CD4-positive, alpha-beta T cell treated with Interleukin-15 for 1 hour (primary cell): ENCODE measurements around the gene KBTBD12.
"Not testable (repeated sequence)": the region's sequence is repeated elsewhere in the genome, so short reads cannot be mapped to it uniquely, and the experiment has no call there.

Source experiments
- DNase-seq: peaks from one replicate; pipeline ENCODE4 v3.0.0-alpha.2; 2020

The KBTBD12 gene

DNA sequence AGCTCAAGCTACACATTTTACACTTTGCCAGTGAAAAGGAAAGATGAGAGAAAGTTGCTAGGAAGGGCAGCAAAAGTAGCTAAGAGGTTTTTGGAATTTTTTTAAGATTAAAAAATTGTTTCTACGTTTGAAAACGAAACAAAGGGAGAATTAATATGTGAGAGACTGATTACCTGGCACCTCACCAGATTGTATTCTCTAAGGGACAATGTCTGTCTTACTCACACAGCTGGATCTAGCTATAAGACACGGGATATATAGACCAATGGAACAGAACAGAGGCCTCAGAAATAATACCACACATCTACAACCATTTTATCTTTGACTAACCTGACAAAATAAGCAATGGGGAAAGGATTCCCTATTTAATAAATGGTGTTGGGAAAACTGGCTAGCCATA is 9.5 kb upstream of the KBTBD12 start:
- DNase-seq: no peak

DNA sequence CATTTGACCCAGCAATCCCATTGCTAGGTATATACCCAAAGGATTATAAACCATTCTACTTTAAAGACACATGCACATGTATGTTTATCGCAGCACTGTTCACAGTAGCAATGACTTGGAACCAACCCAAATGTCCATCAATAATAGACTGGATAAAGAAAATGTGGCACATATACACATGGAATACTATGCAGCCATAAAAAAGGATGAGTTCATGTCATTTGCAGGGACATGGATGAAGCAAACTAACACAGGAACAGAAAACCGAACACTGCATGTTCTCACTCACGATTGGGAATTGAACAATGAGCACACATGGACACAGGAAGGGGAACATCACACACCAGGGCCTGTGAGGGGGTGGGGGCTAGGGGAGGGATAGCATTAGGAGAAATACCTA is 8.4 kb upstream of the KBTBD12 start:
- not testable (repeated sequence) for DNase-seq

DNA sequence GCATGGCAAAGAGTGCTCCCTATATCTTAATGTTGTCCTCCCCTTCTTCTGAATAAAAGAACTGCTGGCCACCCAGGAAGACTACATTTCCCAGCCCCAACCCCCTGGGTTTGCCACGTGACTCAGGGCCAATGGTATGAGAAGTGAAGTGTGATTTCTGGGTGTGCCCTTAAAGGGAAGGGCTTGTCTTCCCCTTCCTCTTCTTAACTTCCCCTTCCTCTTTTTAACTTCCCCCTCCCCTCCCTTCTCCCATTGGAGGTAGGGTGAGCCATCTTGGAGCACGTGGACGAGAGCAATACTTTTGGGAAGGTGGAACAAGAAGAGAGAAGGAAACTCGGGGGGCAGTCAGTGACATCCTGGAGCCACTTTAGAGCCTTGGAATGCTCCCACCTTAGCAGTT is 6.8 kb upstream of the KBTBD12 start:
- DNase-seq: no peak

DNA sequence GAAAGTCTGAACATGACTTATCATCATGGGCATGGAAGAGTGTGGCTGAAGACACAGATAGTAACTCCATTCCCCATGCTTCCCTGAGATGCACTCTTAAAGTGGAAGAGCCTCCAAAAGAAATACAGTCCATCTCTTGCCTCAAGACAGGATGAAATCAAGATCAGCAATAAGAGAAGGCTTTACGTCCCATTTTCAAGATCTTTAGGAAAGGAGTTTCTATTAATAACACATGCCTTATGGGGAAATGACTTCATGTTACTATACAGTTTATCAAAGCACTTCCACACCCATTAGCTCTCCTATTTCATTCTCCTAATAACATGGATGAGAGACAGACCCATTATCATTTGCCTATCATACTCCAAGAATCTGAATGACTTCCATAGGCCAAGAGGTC is 6.1 kb upstream of the KBTBD12 start:
- DNase-seq: no peak

DNA sequence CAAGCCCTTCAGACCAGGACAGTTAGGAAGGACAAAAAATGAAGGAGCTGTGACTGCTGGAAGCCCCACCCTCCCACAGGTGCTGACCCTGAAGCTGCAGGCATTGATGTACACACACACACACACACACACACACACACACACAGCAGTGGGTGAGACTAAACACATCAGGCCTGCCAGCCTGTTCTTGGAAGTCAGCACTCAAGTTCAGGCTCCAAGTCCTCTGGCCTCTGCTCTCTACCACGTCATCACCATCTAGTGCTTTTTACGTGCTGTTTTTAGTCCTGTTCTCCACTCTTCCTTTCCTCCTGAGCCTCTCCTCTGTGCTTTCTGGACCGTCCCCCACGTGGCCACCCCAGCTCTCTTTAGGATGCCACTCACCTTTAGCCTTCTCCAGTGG is 5.4 kb upstream of the KBTBD12 start:
- DNase-seq: no peak

DNA sequence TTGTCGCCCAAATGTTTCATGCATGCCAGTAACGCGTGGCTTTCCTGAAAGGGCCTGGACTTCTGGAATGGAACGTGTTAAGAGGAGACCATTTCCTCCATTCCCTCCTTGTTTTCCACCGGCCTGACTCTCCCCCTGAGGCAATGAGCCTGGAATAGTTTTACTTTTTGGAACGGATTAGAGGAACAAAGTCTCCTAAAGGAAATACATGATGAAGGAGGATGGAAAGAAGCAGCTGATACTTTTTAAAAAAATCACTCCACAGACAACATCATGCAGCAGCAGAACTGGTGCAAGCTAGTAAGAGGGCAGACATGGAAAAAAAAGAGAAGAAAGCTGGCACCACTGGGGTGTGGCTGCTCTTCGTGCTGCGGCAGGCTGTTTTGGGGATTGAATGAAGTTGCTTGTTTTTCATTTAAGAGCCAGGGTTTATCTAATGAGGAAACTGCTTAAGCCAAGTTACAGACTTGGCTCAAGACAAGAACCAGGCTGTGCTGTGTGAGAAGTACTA is 3.6 kb upstream of the KBTBD12 start:
- DNase-seq: no peak

DNA sequence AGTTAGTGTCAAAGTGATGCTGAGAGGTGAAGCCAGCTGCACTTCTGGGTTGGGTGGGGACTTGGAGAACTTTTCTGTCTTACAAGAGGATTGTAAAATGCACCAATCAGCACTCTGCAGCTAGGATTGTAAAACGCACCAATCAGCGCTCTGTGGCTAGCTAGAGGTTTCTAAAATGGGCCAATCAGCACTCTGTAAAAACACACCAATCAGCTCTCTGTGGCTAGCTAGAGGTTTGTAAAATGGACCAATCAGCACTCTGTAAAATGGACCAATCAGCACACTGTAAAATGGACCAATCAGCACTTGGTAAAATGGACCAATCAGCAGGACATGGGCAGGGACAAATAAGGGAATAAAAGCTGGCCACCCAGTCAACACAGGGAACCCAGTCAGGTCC is 1.2 kb upstream of the KBTBD12 start:
- not testable (repeated sequence) for DNase-seq

DNA sequence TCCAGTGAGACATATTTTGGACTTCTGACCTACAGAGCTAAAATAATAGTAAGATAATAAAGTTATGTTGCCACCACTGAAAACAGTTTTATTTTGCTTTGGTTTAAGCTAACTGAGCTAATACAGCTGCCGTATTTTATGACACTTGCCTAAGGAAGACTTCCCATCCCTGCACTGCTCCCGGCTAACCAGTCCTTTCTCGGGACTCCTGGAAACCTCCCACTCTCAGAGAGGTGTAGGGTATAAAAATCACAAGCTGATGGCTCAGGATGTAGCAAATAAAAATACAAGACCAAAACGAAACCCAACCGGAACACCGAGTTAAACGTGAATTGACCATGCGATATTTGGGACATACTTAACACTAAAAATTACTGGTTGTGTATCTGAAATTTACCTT is 448 bp upstream of the KBTBD12 start:
- DNase-seq: no peak

DNA sequence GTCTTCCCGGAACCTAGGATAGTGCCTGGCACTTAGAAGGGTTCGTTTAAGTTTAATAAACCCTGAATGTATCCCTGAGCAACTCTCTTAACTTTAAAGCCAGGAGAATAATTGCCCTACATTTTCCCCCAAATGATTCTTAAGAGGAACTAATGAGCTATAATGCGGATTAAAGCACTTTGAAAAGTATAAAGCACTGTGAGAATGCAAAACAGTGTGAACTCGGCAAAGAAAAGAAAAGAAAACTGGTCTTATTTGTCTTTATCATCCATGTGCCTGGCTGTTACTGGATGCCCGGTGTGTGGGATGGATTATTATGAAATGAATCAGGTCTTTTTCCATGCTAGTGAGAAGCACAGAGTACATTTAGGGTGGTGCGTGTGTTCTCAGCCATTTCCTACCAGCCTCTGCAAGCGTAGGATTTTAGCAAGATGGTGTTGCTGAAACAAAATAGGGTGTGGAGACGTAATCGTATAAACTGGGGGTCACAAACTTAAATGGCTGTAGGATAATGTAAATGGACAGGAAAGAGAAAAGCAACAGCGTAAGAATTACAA is 983 bp downstream of the KBTBD12 start:
- DNase-seq: no peak

DNA sequence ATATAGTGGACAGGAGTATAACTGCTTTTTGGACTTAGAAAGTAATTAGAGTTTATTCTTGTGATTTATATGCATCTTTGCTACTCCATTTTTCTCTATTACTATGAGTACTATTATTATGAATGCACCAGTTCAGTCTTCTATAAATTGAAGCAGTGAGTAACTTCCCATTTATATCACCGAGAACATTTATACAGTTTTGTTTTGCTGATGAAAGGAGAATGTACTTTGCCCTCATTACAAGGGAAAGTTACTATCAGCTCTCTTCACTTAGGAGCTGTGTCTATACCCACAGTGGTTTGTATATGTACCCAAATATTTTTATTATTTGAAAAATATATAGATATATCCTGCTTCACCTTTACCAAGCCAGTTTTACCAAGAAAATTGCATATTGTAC is 5.7 kb downstream of the KBTBD12 start:
- DNase-seq: no peak

DNA sequence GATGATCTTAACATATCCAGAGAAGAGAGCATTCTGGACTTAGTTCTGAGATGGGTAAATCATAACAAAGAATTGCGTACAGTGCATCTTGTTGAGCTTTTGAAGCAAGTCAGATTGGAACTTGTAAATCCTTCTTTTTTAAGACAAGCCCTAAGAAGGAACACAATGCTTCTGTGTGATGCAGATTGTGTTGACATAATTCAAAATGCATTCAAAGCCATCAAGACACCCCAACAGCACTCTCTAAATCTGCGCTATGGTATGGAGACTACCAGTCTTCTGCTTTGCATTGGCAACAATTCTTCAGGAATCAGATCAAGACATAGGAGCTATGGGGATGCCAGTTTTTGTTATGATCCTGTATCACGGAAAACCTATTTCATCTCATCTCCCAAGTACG is 8.6 kb downstream of the KBTBD12 start:
- no peak for DNase-seq

DNA sequence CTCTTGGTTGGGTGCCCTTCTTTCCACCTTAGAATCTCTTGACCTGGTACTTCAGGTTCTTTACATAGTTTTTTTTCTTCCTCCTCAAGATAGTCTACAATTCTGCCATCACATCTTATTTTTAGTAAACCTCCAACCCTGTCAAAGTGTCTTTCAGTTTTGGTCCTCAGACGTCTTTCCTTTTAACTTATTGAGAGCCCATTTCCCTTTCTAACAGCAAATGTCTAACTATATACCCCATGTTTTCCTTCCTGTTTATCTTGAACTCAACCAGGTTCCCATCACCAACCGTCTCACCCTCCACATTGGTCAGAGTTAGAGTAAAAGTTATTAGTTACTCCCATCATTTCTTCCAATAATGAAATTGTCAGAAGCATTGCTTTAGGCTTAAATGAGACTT is 10.4 kb downstream of the KBTBD12 start:
- no peak for DNase-seq

DNA sequence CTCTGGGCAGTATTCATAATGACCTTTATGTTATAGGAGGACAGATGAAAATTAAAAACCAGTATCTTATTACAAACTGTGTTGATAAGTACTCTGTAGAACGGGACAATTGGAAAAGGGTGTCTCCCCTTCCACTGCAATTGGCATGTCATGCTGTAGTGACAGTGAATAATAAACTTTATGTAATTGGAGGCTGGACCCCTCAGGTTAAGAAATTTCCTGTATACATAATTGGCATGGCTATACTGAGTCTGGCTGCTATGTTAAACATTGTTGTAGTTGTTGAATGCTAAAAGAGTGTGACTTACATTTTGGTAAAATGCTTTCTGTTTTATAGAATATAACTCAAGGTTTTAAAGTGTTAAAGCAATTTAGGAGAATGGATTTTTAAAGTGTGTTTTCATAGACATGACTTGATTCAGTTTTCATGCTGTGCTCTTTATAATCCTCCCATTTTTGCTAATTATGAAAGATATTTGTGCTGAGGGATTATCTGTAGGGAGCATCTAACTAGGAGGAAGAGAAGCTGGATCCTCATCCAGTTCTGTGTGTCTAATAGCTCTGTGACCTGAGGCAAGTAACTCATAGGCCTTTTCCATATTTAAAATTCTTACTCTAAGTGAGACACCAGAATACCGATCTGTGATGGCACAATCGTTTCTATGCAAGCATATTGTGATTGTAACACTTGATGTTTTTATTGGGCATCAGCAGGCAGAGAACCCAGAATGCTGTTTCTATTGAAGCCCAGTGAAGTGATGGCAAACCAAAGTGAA is 13.0 kb downstream of the KBTBD12 start:
- DNase-seq: no peak

DNA sequence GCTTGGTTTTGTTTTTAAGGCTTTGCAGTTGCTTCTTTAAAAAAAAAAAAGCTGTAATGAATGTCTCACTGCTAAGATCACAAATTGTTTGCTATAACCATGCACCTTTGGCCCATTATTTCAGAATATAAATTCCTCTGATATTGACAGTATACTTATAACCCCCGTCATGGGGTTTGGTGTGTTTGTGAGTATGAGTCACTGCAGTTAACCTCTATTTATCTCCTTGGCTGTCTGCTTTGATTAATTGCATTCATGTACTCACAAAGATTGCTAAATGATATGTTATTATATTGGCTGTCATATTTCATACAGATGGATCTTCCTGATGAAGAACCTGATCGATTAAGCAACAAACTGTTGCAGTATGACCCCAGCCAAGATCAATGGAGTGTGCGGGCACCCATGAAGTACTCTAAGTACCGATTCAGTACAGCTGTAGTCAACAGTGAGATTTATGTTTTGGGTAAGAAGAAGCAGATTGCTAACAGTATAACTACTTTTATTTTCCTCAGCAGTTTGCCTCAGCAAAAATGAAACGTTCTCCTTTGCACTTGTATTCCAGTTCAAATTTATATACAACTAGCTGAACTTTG is 14.9 kb downstream of the KBTBD12 start:
- DNase-seq: no peak

DNA sequence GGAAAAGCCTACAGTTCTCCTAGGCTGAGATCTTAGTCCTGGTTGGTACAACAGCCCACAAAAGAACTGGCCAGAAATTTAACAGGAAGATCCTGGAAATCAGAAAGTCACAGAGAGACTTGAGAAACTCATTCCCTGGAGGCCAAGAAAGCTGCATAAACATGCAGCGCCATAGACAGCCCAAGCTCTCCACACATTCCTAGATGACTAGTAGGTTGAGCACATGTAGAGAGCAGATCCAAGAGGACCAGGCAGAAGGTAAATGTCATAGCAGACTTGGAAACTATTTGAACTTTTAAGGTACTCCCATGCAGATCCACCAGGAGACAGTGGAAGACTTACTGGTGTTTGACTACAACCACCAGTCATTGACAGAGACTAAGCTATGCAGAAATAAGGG is 18.4 kb downstream of the KBTBD12 start:
- DNase-seq: no peak

DNA sequence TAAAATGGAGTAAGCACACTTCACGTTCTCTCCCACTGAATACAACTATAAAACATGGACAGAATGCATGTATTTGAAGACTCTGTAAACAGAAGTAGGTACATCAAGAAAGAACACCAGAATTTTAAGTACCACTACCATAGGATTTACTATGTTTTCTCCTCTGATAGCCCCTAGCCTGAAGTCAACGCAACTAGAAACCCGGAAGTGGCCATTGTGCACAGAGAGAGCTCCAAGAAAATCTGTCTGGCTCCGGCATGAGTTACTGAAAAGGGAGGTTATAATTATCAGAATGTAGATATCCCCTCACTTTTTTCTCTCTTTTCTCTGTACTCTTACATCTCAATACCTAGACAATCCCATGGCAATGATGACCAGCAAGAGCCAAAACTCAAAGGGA is 23.8 kb downstream of the KBTBD12 start:
- DNase-seq: no peak

DNA sequence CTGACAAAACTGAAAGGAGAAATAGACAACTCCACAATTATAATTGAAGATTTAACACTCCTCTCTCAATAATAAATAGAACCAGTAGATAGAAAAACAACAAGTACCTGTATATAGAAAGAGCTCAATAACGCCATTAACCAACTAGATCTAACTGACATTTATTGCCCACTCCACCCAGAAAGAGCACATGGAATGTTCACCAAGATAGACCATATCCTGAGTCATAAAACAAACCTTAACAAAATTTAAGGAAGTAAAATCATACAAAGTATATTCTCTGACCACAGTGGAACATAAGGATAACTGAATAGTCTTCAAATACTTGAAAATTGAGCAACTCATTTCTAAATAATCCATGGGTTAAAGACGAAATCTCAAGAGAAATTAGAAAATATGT is 25.1 kb downstream of the KBTBD12 start:
- no peak for DNase-seq

DNA sequence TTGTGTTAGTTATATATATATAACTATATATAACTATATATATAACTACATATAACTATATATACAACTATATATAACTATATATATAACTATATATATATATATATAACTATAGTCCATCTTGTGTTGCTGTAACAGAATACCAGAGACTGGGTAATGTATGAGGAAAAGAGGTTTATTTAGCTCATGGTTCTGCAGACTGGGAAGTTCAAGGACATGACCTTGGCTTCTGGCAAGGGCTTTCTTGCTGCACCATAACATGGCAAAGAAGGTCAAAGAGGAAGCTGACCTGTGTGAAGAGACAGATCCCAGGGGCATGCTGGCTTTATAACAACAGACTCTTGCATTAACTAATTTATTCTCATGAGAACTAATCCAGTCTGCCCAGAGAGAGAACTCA is 27.6 kb downstream of the KBTBD12 start:
- no peak for DNase-seq

DNA sequence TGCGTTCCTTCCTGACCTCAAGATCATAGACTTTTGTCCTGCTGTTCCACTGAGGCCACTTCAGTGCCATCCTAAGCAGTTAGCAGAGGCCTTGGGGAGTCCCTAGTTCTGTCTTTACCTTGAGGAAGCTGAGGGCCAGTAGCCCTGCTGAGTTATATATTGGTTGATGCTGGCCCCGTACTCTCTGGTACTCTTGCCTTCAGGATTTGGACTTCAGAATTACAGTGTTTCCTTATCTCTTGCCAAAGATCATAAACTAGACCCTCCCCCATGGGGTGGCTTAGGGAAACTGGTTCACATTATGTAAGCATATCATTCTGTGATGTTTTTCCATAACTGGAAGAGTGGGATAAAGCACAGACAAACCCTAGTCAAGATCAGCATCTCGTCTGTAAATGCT is 33.2 kb downstream of the KBTBD12 start:
- no peak for DNase-seq

DNA sequence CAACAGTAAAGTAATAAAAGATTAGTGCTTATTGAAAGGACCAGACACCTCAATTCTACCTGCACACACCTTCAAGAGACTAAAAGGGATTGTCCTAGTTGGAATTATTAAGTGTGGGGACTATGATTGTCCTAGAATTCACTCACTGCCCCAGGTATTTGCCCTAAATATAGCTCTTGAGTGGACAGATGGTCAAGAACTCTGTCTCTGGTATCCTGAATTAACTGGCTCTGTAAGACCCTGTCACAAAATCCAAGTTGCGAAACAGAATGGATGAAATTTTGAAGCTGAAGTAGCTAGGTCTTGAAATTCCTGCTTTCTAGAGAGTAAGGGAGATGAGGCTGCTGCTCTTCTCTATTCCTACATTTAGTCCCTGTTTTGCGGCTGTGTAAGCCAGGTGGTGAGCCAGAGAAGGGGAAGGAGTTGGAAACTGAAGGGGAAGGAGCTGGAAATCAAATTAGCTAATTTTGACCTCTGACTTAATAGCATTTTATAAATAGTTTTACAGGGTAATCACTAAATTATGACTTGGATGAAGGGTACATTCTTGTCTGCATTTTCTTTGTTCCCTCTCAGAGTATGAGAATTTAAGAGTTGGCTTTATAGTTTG is 34.5 kb downstream of the KBTBD12 start:
- no peak for DNase-seq

DNA sequence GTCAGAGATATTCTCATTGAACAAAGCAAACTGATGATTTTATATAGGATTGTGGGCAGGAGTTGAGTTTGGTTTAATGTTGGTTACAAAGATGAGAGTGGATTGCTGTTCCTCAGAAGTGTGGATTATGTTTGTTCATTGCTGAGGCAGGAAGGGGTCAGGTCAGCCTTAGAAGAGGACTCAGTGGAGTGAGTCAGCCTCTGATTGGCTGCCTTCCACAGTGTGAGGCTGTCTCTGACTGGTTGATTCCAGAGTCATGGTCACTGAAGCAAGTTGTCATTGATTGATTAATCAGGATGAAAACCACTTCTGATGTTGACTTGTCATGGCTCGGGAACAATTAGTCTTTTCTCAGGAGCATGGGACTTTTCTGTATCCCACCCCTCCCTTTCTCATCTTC is 36.2 kb downstream of the KBTBD12 start:
- DNase-seq: no peak

DNA sequence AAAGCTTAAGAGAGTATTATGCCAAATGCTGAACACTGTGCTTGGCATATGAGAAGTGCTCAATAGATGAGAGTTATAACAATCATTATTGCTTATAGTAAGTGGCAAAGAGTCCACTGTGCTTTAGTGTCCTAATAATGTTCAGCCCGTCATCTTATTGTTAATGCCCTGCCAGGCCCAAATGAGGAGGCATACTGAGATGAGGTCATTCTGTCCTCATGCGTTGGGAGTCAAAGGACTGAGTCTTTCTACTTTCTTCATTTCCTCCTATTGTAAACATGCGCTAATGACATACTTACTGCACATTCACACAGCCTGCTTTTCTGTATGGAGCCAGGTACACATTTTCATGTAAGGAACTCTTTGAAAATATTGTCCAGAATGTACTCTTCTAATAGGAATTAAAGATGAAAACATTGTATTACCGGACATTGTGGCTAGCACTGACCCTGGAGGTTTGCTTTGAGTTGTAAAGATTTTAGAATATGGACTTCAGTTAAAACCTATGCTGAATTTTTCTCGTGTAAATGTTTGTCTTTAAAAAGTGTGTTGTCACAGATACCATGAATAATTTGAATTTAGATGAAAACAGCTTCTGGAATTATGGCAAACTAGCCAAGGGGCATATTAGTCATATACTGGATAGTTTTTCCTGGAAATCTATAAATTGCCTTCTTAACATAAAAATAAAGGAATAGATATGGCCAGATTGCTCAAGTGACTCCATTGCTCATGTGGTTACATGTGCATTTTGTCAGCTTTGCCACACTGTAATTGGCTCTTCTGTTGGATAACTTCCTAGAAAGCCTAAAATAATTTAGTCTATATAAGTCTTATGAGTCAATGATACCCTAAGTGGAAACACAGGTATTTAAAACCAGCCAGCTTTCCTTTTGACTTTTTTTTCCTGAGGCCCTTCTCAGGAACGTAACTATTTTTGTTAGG is 38.3 kb downstream of the KBTBD12 start:
- DNase-seq: no peak

DNA sequence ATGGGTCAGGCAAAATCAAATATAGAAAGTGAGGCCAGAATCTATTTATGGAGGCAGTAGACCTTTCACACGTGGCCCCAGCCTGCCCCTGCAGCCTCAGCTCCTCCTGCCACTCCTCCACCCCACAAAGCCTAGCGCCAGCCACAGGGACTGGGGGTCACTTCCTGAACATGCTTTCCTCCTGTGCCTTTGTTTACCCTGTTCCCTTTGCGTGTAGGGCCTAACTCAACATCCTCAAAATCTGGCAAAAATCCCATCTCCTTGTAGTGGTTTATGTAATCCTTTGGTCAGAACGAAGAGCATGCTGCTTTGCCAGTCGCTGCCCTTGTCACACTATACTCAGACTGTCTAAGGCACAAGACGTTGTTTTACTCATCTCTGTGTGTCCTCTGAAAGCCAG is 39.6 kb downstream of the KBTBD12 start:
- no peak for DNase-seq
